Fibroblast of mammary gland (primary cell): ENCODE results near the gene TMEM52B.

Experiments used
- DNase-seq: peaks from one replicate; pipeline ENCODE4 v3.0.0-alpha.2; 2010; ENCODE audit warnings: low read depth
- H3K4me3 ChIP-seq: 2 replicates; pipeline ENCODE4 v1.5.1; 2011; ENCODE audit warnings: low read depth, mild to moderate bottlenecking, low read length, moderate library complexity; ENCODE audit not compliant: control insufficient read depth
- CTCF ChIP-seq: conservative IDR thresholded peaks from 2 replicates; pipeline ENCODE4 v1.5.1; 2011; ENCODE audit warnings: low read depth, low read length, inconsistent platforms; ENCODE audit not compliant: control insufficient read depth, insufficient read depth

The TMEM52B gene

DNA sequence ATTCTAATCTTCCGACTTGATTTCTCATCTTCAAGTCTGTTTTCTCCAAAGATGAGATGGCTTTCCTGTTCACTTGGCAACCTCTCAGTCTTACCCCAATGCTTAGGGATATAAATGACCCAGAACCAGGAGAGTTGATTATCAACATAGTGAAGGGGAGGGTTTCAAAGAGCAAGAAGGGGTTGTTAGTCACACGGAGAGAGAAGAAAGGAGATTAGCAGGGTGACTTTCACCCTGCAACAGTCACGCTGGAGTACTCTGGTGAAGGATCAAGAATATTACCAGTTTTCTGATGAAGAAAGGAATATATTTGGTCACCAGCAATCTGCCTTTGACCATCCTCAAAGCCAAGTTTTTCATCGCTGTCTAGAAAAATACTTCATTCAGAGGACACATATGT, at the start of gene TMEM52B:
TSS of gene TMEM52B (plus strand) at position 212 of the 400 bp plus-strand sequence. CDS start 543 bp downstream, outside the sequence.
- DNase-seq: no peak
- no peak within 1 kb of the TSS for H3K4me3 ChIP-seq
- TF ChIP-seq CTCF: no peak

DNA sequence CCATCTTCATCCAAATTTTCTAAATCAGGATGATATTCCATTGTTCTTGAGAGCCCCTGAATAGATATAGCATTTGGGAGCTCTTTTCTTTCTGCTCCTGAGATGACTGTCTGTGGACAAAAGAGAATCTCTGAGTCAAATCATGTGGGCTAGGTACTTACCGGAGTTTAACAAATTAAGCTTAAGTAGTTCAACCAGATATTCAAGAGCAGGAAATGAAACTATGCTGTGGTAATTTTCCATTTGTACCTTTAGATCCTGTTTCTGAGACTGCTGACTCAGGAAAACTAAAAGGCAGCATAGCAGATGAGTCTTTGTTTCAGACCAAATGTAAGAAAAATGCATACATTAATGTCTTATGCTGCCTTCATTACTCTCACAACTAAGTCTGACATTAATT, 48.8 kb upstream of the TMEM52B start, which contains the start of gene CLEC7A:
TSS of gene CLEC7A (minus strand) at position 158 of the 400 bp plus-strand sequence. CDS start at position 41, 117 bp downstream.
- DNase-seq: no peak

GRCh38 chr12:10131111-10131690, 47.6 kb upstream of the TMEM52B start:
- DNase-seq: no peak
- H3K4me3 ChIP-seq: no peak overlapping the region
- TF ChIP-seq CTCF: no peak

More for the DNA sequence above, 48.8 kb upstream of the TMEM52B start, which contains the start of gene CLEC7A:
- no peak within 1 kb of the TSS for H3K4me3 ChIP-seq
- TF ChIP-seq CTCF: no peak

DNA sequence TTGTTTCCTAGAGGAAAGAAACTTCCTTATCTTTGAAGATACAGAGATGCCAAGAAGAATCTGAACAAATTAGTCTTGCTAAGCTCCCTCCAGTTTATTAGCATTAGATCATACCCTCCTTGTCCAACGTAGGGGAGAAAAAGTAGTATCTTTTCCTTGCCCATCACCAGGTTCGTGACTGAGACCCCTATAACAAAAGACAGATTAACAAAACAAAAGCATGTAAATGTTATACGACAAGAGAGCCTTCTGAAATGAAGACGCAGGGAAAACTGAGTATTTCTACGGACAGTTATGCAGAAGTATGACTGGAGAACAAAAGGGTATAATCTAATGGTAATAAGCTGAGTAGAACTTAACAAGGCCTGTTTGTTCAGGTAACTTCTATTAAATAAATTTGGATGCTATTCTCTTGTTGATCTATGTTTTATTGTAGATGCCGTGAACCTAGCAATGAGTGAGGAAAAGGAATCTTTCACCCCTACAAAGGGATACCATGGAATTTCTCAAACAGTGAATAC, 45.9 kb upstream of the TMEM52B start:
- DNase-seq: no peak
- TF ChIP-seq CTCF: no peak
- no peak overlapping the region for H3K4me3 ChIP-seq

GRCh38 chr12:10135126-10135525, 43.7 kb upstream of the TMEM52B start:
- TF ChIP-seq CTCF: no peak
- DNase-seq: no peak
- H3K4me3 ChIP-seq: no peak overlapping the region

DNA sequence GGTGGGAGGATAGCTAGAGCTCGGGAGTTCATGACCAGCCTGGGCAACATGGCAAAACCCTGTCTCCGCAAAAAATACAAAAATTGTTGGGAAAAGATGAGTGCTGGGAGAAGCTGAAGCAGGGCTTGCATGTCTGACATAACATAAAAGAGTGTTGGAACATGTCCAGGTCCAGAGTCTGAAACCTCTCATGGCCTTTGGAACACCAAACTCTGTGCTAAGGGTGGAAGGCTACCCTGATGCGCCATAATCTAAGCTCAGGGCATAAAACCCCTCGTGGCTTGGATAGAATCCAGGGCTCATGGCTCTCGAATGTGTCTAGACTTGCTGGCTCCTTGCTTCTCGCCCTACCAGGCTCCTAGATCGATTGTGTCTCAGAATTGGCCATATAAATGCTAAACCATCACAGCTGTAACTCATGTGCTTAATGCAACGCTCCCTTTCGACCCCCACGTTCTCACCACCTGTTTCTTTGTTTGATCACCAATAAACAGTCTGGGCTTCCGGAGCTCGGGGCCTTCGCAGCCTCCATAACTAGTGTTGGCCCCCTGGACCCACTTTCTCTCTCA, 42.1 kb upstream of the TMEM52B start:
- no peak for TF ChIP-seq CTCF
- DNase-seq: no peak
- H3K4me3 ChIP-seq: no peak overlapping the region
